ENCODE measurements around the gene ALG5.

- no peak for TF ChIP-seq POLR2A (IDR thresholded peaks at IDR 0.05; ENCODE audit: low read length)
- TF ChIP-seq GATA1 (IDR thresholded peaks at IDR 0.05; ENCODE audit: low read depth, low read length): no peak
Measured at GRCh38 chr13:37046062-37046461, 46.9 kb upstream of the ALG5 start.
